ENCODE measurements around the gene ZSWIM3. TPM values are rescaled to one million over a fixed set of nuclear protein-coding genes. Genes with fewer than 3 reads are reported as not detected.
"Not testable (repeated sequence)": the region's sequence is repeated elsewhere in the genome, so short reads cannot be mapped to it uniquely, and the experiment has no call there.

The ZSWIM3 gene
- polyA plus RNA-seq, 1 donor from 2014 or later, result 14.3 TPM

DNA sequence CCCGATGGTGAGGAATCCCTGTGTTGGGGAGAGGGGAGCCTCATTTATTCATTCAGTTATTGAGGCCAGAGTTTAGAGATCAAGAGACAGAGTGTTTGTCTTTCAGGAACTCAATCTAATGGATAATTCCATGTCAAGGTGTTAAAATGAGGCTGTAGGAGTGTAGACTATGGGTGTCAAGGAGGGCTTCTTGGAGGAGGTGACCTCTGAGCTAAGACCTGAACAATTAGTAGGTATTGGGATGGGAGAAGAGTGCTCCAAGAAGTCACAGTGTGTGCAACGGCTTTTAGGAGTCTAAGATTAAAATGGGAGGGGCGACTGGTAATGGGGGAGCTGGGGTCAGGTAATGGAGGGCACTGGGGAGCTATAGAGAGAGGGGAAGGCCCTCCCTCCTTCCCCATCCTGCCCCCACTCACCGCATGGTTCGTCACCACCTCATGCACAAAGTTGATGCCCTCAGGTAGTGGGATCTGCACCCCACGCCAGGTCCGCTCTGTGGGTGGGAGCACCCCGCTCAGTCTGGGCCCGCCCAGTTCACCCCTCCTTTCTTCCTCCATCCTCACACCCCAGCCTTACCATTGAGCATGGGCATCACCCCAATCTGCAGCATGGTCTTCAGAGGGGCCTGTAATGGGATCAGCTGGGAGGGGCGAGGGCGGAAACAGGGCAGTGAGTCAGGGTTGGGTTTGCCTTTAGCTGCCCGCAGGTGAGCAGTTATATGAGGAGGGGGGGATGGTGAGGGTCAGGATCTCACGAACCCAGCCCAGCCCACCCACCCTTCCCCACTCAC lies 41.8 kb downstream of the ZSWIM3 start:
- Histone ChIP-seq H3K27me3 (ENCODE audit: insufficient read depth, low read depth, low read length) (no peaks in the 10 kb centered on the region), H3K9me2 (ENCODE audit: insufficient read depth, low read length) (no peaks in the 10 kb centered on the region), H3K4me2 (ENCODE audit: low read length) (no peak overlapping the region), H3K79me2 (replicated peaks; ENCODE audit: insufficient read depth, low read length) (no peaks in the 10 kb centered on the region), H3F3A (ENCODE audit: insufficient read depth, low read length, poor library complexity, severe bottlenecking) (no peaks in the 10 kb centered on the region), H3K4me3 (ENCODE audit: low read length) (no peak overlapping the region), H2AFZ (ENCODE audit: low read depth, low read length) (no peak overlapping the region), H4K20me1 (ENCODE audit: insufficient read depth) (no peaks in the 10 kb centered on the region), H3K27ac (ENCODE audit: low read length) (no peak overlapping the region), H3K36me3 (ENCODE audit: insufficient read depth, low read length) (no peaks in the 10 kb centered on the region), H3K9me3 (ENCODE audit: low read length) (no peaks in the 10 kb centered on the region), H3K9ac (ENCODE audit: low read length) (no peak overlapping the region)
- TF ChIP-seq SMC3 (conservative IDR thresholded peaks at IDR 0.05; ENCODE audit: poor library complexity) (no peak), MXI1 (conservative IDR thresholded peaks at IDR 0.05; ENCODE audit: poor library complexity, severe bottlenecking) (no peak), EP300 (conservative IDR thresholded peaks at IDR 0.05; ENCODE audit: poor library complexity, severe bottlenecking) (no peak), RAD21 (conservative IDR thresholded peaks at IDR 0.05) (no peak)
- TF ChIP-seq, protein P1, sequence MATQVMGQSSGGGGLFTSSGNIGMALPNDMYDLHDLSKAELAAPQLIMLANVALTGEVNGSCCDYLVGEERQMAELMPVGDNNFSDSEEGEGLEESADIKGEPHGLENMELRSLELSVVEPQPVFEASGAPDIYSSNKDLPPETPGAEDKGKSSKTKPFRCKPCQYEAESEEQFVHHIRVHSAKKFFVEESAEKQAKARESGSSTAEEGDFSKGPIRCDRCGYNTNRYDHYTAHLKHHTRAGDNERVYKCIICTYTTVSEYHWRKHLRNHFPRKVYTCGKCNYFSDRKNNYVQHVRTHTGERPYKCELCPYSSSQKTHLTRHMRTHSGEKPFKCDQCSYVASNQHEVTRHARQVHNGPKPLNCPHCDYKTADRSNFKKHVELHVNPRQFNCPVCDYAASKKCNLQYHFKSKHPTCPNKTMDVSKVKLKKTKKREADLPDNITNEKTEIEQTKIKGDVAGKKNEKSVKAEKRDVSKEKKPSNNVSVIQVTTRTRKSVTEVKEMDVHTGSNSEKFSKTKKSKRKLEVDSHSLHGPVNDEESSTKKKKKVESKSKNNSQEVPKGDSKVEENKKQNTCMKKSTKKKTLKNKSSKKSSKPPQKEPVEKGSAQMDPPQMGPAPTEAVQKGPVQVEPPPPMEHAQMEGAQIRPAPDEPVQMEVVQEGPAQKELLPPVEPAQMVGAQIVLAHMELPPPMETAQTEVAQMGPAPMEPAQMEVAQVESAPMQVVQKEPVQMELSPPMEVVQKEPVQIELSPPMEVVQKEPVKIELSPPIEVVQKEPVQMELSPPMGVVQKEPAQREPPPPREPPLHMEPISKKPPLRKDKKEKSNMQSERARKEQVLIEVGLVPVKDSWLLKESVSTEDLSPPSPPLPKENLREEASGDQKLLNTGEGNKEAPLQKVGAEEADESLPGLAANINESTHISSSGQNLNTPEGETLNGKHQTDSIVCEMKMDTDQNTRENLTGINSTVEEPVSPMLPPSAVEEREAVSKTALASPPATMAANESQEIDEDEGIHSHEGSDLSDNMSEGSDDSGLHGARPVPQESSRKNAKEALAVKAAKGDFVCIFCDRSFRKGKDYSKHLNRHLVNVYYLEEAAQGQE (IDR thresholded peaks at IDR 0.05; ENCODE audit: borderline replicate concordance), result no peak

DNA sequence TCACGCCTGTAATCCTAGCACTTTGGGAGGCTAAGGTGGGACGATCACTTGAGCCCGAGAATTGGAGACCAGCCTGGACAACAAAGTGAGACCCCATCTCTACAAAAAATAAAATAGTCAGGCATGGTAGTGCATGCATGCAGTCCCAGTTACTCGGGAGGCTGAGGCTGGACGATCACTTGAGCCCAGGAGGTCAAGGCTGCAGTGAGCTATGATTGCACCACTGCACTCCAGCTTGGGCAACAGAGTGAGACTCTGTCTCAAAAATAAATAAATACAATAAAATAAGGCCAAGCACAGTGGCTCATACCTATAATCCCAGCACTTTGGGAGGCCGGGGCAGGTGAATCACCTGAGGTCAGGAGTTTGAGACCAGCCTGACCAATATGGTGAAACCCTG lies 43.9 kb downstream of the ZSWIM3 start:
- not testable (repeated sequence) for H3K9me2 ChIP-seq (ENCODE audit: insufficient read depth, low read length); H4K20me1 ChIP-seq (ENCODE audit: insufficient read depth); H3K4me3 ChIP-seq (ENCODE audit: low read length); H3K27me3 ChIP-seq (ENCODE audit: insufficient read depth, low read depth, low read length); H3K4me2 ChIP-seq (ENCODE audit: low read length); H3K36me3 ChIP-seq (ENCODE audit: insufficient read depth, low read length); H2AFZ ChIP-seq (ENCODE audit: low read depth, low read length); H3K9me3 ChIP-seq (ENCODE audit: low read length); H3K27ac ChIP-seq (ENCODE audit: low read length); H3K9ac ChIP-seq (ENCODE audit: low read length); H3K79me2 ChIP-seq (replicated peaks; ENCODE audit: insufficient read depth, low read length); H3F3A ChIP-seq (ENCODE audit: insufficient read depth, low read length, poor library complexity, severe bottlenecking)

DNA sequence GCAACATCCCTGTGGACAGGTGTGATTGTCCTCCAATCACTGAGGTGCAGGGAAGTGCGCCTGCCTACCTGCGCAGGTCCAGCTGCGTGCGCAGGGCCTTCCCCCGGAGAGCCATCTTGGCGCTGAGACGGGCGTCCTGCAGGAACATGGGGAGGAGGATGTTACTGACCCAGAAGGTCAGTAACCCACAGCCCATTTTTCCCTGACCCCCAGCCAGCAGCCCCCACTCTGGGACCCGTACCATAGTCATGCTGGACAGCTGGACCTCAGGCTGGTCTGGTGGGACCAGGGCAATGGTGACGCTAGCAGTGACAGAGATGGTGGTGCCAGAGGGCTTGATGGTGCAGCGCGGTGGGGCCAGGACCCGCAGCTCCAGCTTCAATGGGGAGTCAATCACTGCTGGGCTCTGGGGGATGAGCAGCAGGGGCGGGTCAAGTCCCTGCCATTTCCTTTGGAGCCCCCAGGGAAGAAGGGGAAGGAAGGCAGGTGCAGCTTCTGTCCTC lies 44.8 kb downstream of the ZSWIM3 start:
- no peak overlapping the region for H3K4me3 ChIP-seq (ENCODE audit: low read length)
- no peaks in the 10 kb centered on the region for H3K9me3 ChIP-seq (ENCODE audit: low read length)
- no peaks in the 10 kb centered on the region for H3K79me2 ChIP-seq (replicated peaks; ENCODE audit: insufficient read depth, low read length)
- H3K4me2 ChIP-seq (ENCODE audit: low read length), result no peak overlapping the region
- H3F3A ChIP-seq (ENCODE audit: insufficient read depth, low read length, poor library complexity, severe bottlenecking), result no peaks in the 10 kb centered on the region
- TF ChIP-seq EZH2 (IDR thresholded peaks at IDR 0.05; ENCODE audit: borderline replicate concordance, insufficient read depth, low read length, poor library complexity, severe bottlenecking) (no peak), SMC3 (conservative IDR thresholded peaks at IDR 0.05; ENCODE audit: poor library complexity) (no peak), POLR2AphosphoS5 (IDR thresholded peaks at IDR 0.05) (no peak), RAD21 (conservative IDR thresholded peaks at IDR 0.05) (no peak), MXI1 (conservative IDR thresholded peaks at IDR 0.05; ENCODE audit: poor library complexity, severe bottlenecking) (no peak), EP300 (conservative IDR thresholded peaks at IDR 0.05; ENCODE audit: poor library complexity, severe bottlenecking) (no peak), TAF1 (IDR thresholded peaks at IDR 0.05; ENCODE audit: low read depth) (no peak)
- TF ChIP-seq, protein P2, sequence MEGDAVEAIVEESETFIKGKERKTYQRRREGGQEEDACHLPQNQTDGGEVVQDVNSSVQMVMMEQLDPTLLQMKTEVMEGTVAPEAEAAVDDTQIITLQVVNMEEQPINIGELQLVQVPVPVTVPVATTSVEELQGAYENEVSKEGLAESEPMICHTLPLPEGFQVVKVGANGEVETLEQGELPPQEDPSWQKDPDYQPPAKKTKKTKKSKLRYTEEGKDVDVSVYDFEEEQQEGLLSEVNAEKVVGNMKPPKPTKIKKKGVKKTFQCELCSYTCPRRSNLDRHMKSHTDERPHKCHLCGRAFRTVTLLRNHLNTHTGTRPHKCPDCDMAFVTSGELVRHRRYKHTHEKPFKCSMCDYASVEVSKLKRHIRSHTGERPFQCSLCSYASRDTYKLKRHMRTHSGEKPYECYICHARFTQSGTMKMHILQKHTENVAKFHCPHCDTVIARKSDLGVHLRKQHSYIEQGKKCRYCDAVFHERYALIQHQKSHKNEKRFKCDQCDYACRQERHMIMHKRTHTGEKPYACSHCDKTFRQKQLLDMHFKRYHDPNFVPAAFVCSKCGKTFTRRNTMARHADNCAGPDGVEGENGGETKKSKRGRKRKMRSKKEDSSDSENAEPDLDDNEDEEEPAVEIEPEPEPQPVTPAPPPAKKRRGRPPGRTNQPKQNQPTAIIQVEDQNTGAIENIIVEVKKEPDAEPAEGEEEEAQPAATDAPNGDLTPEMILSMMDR (IDR thresholded peaks at IDR 0.05; ENCODE audit: poor library complexity, severe bottlenecking), result no peak
- H2AFZ ChIP-seq (ENCODE audit: low read depth, low read length), result no peak overlapping the region
- H3K27ac ChIP-seq (ENCODE audit: low read length), result no peak overlapping the region
- no peaks in the 10 kb centered on the region for H4K20me1 ChIP-seq (ENCODE audit: insufficient read depth)
- no peaks in the 10 kb centered on the region for H3K36me3 ChIP-seq (ENCODE audit: insufficient read depth, low read length)
- H3K27me3 ChIP-seq (ENCODE audit: insufficient read depth, low read depth, low read length), result no peaks in the 10 kb centered on the region
- no peaks in the 10 kb centered on the region for H3K9me2 ChIP-seq (ENCODE audit: insufficient read depth, low read length)
- no peak overlapping the region for H3K9ac ChIP-seq (ENCODE audit: low read length)

Data from neural cell (in vitro differentiated cells).